GM23248 (cell line): ENCODE measurements around the gene RGS21.

Experiments used
- EZH2 ChIP-seq: fragments of 200-600 bp; sonication (generic); IDR thresholded peaks from 2 replicates; pipeline ENCODE4 v1.6.1; 2018; ENCODE audit warnings: antibody characterized with exemption, mild to moderate bottlenecking; ENCODE audit not compliant: insufficient read depth, poor library complexity, severe bottlenecking
- EZH2phosphoT487 ChIP-seq: fragments of 200-600 bp; sonication (generic); IDR thresholded peaks from 2 replicates; pipeline ENCODE4 v1.6.1; 2018; ENCODE audit warnings: antibody characterized with exemption, moderate library complexity, mild to moderate bottlenecking, low read depth; ENCODE audit not compliant: insufficient read depth

DNA sequence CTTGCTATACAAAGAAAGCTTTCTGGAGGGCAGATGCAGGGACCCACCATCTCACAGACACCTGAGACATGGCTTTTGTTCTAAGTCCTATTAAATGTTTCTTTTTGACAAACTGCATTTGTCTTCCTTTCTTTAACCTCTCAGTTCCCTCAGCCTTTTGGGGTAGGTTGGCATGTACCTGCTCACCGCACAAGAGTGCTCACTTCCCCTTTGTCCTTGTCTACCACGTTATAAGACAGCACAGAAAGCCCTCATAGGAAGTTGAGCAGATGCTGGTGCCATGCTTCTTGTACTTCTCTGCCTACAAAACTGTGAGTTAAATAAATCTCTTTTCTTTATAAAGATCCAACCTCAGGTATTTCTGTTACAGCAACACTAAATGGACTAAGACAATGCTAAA lies 31.9 kb upstream of the RGS21 start:
- TF ChIP-seq EZH2 (no peak), EZH2phosphoT487 (no peak)
